DMS 273 (cell line): ENCODE results near the gene SLC24A5.

ENCODE experiments used
- DNase-seq: peaks from one replicate; lab custom pipeline; 2025; ENCODE audit not compliant: unreplicated experiment; lab: John Stamatoyannopoulos, UW

The SLC24A5 gene

GRCh38 chr15:48109856-48110531 lies 10.8 kb upstream of the SLC24A5 start:
- DNase-seq: no peak

- peak; percentile 70 for DNase-seq
Measured at GRCh38 chr15:48112242-48112641, 8.5 kb upstream of the SLC24A5 start.

DNA sequence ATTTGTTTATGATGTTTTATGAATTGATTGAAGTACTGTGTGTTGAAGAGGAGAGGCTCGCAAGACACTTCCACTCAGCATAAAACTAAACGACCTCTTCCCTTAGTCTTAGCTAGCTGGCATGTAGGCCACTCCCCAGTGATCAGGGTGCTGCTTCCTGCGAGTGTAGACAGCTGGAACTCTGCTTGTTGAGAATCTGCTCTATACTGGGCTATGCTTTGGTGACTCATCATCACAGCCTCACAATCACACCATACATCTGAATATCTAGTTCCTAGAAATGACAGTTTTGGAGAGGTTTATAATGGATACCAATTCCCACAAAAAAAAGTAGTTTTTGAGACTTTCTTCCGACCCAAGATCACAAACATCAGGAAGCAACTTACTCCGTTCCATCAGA lies 1.5 kb upstream of the SLC24A5 start:
- DNase-seq: no peak

- DNase-seq: no peak
Measured at GRCh38 chr15:48121849-48122248, 1.1 kb downstream of the SLC24A5 start.

- no peak for DNase-seq
Measured at GRCh38 chr15:48126667-48127355, 6.0 kb downstream of the SLC24A5 start.

DNA sequence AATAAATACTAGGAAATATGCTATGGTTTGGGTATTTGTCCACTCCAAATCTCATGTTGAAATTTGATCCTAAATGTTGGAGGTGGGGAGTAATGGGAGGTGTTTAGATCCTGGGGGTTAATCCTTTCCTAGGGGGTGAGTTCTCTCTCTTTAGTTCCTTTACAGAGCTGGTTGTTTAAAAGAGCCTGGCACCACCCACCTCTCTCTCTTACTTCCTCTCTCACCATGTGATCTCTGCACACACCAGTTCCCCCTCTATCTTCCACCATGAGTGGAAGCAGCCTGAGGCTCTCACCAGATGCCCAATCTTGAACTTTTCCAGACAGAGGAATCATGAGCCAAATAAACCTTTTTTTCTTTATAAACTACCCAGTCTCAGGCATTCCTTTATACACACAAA lies 10.5 kb downstream of the SLC24A5 start:
- DNase-seq: no peak

GRCh38 chr15:48132874-48133273 lies 12.1 kb downstream of the SLC24A5 start:
- no peak for DNase-seq

DNA sequence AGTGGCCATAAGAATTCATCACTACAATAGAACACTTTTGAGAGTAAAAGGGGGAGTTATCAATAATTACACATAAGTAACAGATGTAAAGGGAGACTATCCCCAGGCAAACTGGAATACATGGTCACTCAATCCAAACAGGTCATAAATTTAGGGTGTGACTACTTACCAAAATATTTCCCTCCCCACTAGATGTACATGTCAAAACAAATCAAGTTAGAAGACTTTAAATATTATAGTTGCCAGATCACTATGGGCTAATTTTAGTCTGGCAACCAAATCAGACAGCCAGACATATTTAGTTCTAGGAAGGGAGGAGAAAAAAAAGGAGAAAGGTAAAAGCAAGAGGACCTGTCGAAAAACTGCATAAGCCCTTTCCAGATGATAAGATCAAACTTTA lies 23.1 kb downstream of the SLC24A5 start:
- no peak for DNase-seq

DNA sequence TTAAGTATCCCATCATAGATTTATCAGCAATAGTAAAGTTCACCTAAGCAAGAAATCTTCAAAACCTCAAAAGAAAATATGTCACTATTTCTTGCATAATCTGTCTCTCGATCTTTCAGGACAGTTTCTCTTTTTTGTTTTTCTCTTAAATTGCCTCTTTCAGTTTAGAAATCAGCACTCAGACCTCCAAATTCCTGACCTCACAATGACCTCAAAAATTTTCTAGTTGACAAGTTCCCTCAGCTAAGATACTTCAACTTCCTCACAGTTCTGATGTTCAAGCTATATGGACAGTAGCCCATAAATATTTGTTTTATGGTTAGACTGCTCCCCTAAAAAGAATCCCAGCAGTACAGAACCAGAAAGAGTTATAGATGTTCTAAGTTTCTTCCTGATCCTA lies 24.1 kb downstream of the SLC24A5 start:
- DNase-seq: no peak

DNA sequence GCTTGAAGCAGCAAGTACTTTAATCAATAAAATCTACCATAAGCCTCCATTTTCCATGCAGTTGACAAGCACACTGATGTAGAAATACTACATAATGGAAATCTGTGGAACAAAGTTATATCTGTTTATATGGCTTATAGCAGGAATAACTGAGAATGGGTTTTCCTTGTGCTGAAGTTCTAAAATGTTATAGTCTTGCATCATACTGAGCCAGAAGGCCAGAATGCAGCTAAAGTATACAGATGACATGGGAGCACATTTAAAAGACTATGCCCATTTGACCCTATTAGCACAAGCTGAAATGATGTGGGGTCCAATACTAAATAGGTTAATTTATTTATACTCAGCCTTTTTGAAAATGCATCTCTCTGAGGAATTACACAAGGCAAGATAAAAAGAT lies 25.1 kb downstream of the SLC24A5 start:
- DNase-seq: no peak

GRCh38 chr15:48147358-48147757 lies 26.6 kb downstream of the SLC24A5 start:
- DNase-seq: no peak

- DNase-seq: no peak
Measured at GRCh38 chr15:48149858-48150257, 29.1 kb downstream of the SLC24A5 start.

GRCh38 chr15:48153526-48153925 lies 32.7 kb downstream of the SLC24A5 start:
- no peak for DNase-seq

DNA sequence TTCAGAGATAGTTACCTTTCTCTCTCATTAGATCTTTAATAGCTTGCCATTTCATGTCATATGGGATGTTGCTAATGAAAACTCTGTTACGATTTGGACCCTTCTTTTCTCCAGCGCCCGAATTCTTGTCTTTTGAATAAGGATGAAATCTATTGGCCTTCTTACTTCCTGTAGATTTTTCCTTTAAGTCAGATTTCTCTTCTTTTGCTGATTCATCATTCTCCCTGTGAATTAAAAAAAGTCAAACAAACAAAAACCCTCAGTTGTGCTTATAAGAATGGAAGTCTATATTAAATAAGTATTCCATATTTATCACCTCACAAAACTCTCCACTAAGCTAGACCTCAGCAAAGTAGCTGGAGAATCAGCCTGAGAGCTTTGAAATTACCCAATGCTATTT lies 47.8 kb downstream of the SLC24A5 start:
- DNase-seq: no peak

DNA sequence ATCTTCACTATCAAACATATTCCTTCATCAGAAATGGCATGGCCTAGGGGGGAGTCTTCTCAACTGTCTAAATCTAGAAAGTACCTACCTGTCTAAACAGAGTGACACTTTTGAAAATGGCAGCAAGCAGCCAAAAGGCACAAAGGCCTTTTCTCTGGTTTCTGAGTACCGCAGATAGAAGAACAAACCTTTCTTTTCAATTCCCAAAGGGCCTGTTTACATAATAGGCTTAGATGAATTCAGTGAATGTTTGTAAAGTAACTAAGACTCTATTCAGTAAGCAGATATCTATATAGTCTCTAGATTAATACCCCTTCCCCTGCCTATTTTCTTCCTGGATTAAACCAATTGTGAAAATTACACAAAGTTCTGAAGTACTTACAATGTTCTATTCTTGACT lies 50.2 kb downstream of the SLC24A5 start:
- no peak for DNase-seq

- no peak for DNase-seq
Measured at GRCh38 chr15:48175126-48175525, 54.3 kb downstream of the SLC24A5 start.

DNA sequence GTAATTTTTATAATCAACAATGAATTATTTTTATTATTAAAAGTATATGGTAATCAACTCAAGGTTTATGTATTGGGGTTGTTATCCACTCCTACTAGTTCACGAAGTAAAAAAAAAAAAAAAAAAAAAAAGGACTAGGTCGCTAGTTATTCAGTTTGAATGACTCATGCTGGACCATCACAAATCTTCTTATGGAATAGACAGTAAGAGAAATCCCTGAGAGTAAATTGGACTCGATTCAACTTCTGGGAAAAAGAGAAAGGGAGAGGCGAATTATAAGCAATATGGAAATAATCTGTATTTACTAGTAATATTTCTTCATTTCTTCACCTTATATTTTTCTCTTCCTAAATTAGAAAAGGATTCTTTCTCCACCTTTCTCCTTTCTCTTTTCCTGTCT lies 55.3 kb downstream of the SLC24A5 start:
- DNase-seq: peak; percentile 1

- DNase-seq: no peak
Measured at GRCh38 chr15:48176957-48177356, 56.2 kb downstream of the SLC24A5 start.

DNA sequence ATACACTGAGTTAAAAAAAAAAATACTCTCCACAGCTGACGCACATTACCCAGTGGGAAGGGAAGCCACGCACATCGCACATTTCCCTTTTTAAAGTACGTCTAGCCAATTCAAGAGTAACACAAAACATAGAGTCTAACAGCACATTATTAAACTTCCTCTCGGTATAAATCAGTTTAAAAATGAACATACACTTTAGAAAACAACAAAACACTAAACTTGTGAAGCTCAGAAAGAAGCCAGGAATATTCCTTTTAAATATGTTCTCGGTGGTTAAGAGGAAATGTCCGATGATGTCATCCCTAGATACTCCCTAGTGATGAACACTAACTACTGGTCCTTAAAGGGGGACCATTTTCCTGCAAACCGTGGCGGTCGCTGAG lies 56.6 kb downstream of the SLC24A5 start:
- peak; percentile 62 for DNase-seq

DNA sequence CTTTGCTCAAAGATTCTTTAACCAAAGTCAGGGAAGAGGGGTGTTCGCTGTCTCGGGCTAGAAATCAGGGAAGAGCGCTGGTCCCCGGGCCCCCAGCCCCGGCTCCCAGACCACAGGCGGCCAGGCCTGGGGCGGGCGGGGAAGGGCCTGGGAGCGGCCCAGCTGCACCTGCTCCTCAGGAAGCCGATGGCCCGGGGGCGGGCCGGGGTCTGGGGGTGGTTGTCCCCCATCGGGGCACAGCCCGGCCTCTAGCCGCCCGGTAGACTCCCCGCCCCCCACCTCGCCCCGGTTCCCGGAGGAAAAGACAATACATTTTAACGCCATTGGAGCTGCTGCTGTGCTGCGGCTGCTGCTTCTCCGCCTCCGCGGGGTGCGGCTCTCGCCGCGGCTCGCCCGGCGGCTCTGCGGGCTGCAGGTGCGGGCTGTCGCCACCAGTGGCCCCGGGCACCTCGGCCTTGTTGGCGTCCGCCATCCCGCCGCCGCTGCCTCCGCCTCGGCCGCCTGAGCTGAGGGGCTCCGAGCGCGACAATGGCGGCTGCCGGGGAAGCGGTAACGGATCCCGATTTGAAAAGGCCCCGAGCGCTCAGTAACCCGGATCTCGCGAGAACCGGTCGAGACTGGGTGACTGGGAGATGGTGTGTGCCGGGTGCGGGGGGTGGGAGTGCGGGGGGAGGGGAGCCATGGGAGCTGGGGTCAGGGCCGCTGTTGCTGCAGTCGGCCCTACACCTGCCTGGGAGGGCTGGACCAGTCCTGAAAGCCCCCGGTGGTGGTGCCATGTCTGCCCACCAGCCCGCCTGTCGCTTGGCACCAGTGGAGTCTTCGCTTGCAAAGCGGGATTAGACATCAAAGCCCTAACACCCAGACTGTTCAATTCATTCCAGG lies 57.2 kb downstream of the SLC24A5 start, which contains the start of gene MYEF2:
MYEF2 (minus strand) TSS at position 530 of the 882 bp plus-strand sequence; CDS start at position 472, 58 bp downstream.
- DNase-seq: peak; percentile 89

GRCh38 chr15:48178648-48178931 lies 57.8 kb downstream of the SLC24A5 start:
- DNase-seq: no peak

DNA sequence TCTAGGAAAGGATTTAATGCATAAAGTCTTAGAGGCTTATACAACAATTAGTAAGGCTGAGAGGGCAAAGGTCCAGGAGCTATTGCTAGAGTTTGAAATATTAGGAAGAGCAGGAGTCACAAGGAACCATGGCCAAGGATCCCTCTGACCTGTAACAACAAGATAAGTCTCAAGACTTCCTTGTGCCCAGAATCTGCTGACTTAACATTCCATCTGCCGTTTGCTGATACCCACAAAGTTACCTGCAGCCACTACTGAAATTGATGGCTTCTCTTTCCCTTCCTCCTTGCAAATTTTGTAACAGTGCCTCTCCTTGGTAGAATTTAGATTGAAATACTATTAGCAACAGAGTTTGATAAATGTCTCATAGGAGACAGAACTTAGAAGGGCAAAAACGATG lies 62.0 kb downstream of the SLC24A5 start:
- no peak for DNase-seq
